Lung (tissue), 12 donors: ENCODE measurements around the gene NKPD1. TPM values are rescaled to one million over a fixed set of nuclear protein-coding genes. Genes with fewer than 3 reads are reported as not detected.

Experiments
- ATAC-seq: fragments of 200-7000 bp; cut with Tn5 transposase; one replicate; pipeline ENCODE4 v1.9.1; 2020; ENCODE audit warnings: moderate number of reproducible peaks; ENCODE audit not compliant: insufficient read depth, low FRiP score
- DNase-seq, 3 donors: peaks; one replicate each; pipeline ENCODE4 v3.0.0-alpha.2; 2013 to 2017
- H3K27ac ChIP-seq, 2 donors: one replicate each; pipeline ENCODE4 v1.5.1; 2013; ENCODE audit warnings: mild to moderate bottlenecking in 2 of 2, moderate library complexity in 2 of 2, control low read depth in 1 of 2, inconsistent platforms in 1 of 2, low read depth in 1 of 2, low read length in 1 of 2
- H3K27me3 ChIP-seq, 3 donors: one replicate each; pipeline ENCODE4 v1.5.1; 2013; ENCODE audit warnings: low read length in 2 of 3; ENCODE audit not compliant: control insufficient read depth in 3 of 3, insufficient read depth in 3 of 3
- H3K36me3 ChIP-seq, 4 donors: one replicate each; pipeline ENCODE4 v1.5.1; 2013; ENCODE audit warnings: low read length in 4 of 4, mild to moderate bottlenecking in 1 of 4, moderate library complexity in 1 of 4; ENCODE audit not compliant: control insufficient read depth in 4 of 4, insufficient read depth in 4 of 4
- H3K4me1 ChIP-seq, 5 donors: one replicate each; pipeline ENCODE4 v1.5.1; 2013; ENCODE audit warnings: low read length in 5 of 5, mild to moderate bottlenecking in 2 of 5, moderate library complexity in 1 of 5; ENCODE audit not compliant: control insufficient read depth in 5 of 5, insufficient read depth in 5 of 5
- H3K4me3 ChIP-seq: one replicate; pipeline ENCODE4 v1.5.1; 2013; ENCODE audit warnings: mild to moderate bottlenecking, control low read depth, moderate library complexity
- H3K9ac ChIP-seq, 2 donors: one replicate each; pipeline ENCODE4 v1.5.1; 2013; ENCODE audit warnings: low read length in 2 of 2, control low read depth in 1 of 2; ENCODE audit not compliant: insufficient read depth in 1 of 2
- H3K9me3 ChIP-seq, 4 donors: one replicate each; pipeline ENCODE4 v1.5.1; 2013; ENCODE audit warnings: low read length in 3 of 4, mild to moderate bottlenecking in 1 of 4, moderate library complexity in 1 of 4; ENCODE audit not compliant: control insufficient read depth in 4 of 4, insufficient read depth in 3 of 4
- CTCF ChIP-seq: IDR thresholded peaks from 2 replicates; pipeline ENCODE4 v1.5.1; 2012; ENCODE audit warnings: mild to moderate bottlenecking; ENCODE audit errors: control extremely low read depth, extremely low read depth
- WGBS, 2 donors: extraction: QIAGEN DNeasy Blood & Tissue Kit; methylation state at CpG; one replicate each; pipeline ENCODE4 v1.1.7; 2013; 5-methylcytosine and 5-hydroxymethylcytosine counted together
- polyA plus RNA-seq, 2 donors: library from polyadenylated mRNA; stranded (reverse); fragments of 200-250 nt; gene quantifications; one replicate each; pipeline ENCODE4 v1.2.1, GENCODE V29; 2013
- total RNA-seq, 2 donors: library from RNA; depleted of rRNA in 1 of 2; stranded (reverse); fragments of >200 nt in 1 of 2; gene quantifications; one replicate each; pipeline ENCODE4 v1.2.1, GENCODE V29; 2014 to 2021
- donor health status: control.
- donor health status: control.
- donor health status: Bipolar disorder and iron deficiency.
- donor health status: healthy.
- donor health status: DM: yes; HTN: yes; CAD: no.

Gene NKPD1
- total and polyA plus RNA-seq, 4 donors = 0.06 to 0.08 (median 0.07) TPM; not detected in 1

GRCh38 chr19:45179072-45179891, 18.5 kb upstream of the NKPD1 start:
- H3K4me3 ChIP-seq = peak overlapping the region; percentile 72
- no peak overlapping the region for H3K9ac ChIP-seq
- no peaks in the 10 kb centered on the region for H3K27me3 ChIP-seq
- peaks cover 0 to 3% (median 0%) of the 10 kb centered on the region in 4 donors for H3K36me3 ChIP-seq
- DNase-seq = peak in 2 of 3 donors; percentile 9 to 29
- WGBS, 2 donors = 2% methylated on average over 57 to 97 of the region's 97 CpGs
- H3K4me1 ChIP-seq = peaks cover 0 to 18% (median 7%) of the 10 kb centered on the region in 5 donors
- H3K9me3 ChIP-seq = no peaks in the 10 kb centered on the region
- TF ChIP-seq CTCF = no peak
- H3K27ac ChIP-seq = peak overlapping the region; percentile 83 to 94
- ATAC-seq = no peak

GRCh38 chr19:45178262-45179071, 17.7 kb upstream of the NKPD1 start, which contains the start of gene BLOC1S3:
TSS of gene BLOC1S3 (plus strand) at chr19:45178784. CDS start at chr19:45179297, 513 bp downstream.
- WGBS, 2 donors = 0% methylated on average over 51 of the region's 51 CpGs
- peak within 1 kb of the TSS; percentile 94 to 96 for H3K27ac ChIP-seq
- H3K36me3 ChIP-seq = peaks cover 0 to 3% (median 0%) of the 10 kb centered on the region in 4 donors
- TF ChIP-seq CTCF = peak; percentile 3
- no peaks in the 10 kb centered on the region for H3K27me3 ChIP-seq
- peak within 1 kb of the TSS; percentile 81 to 86 for H3K9ac ChIP-seq
- peaks cover 0 to 18% (median 7%) of the 10 kb centered on the region in 5 donors for H3K4me1 ChIP-seq
- DNase-seq (peak; percentile 100), ATAC-seq (peak; percentile 93)
- H3K9me3 ChIP-seq = no peaks in the 10 kb centered on the region
- H3K4me3 ChIP-seq = peak within 1 kb of the TSS; percentile 72

GRCh38 chr19:45177817-45178261, 17.1 kb upstream of the NKPD1 start, which contains the start of gene TRAPPC6A:
TSS of gene TRAPPC6A (minus strand) at chr19:45178237. CDS start at chr19:45178218, 19 bp downstream.
- Histone ChIP-seq H3K9ac (peak within 1 kb of the TSS; percentile 81 to 86), H3K4me3 (peak within 1 kb of the TSS; percentile 72), H3K27me3 (no peaks in the 10 kb centered on the region), H3K36me3 (peaks cover 0 to 3% (median 0%) of the 10 kb centered on the region in 4 donors), H3K4me1 (peaks cover 0 to 18% (median 7%) of the 10 kb centered on the region in 5 donors), H3K9me3 (no peaks in the 10 kb centered on the region), H3K27ac (peak within 1 kb of the TSS; percentile 94 to 96)
- DNase-seq (peak in 1 of 3 donors; percentile 34), ATAC-seq (peak; percentile 3)
- 1% methylated on average over 34 to 36 of the region's 36 CpGs for WGBS, 2 donors
- TF ChIP-seq CTCF = no peak
